K562 (cell line): ENCODE data around the gene NDUFB7. TPM values are rescaled to one million over a fixed set of nuclear protein-coding genes. Genes with fewer than 3 reads are reported as not detected.

ENCODE experiments used
- BRD4 ChIP-seq: fragments of 200-600 bp; sonication (generic); IDR thresholded peaks from 2 replicates; pipeline ENCODE4 v1.6.1; 2017; ENCODE audit warnings: inconsistent platforms
- EGR1 ChIP-seq: fragments of 450-650 bp; conservative IDR thresholded peaks from 2 replicates; pipeline ENCODE4 v1.6.1; 2017; ENCODE audit warnings: mild to moderate bottlenecking
- EP400 ChIP-seq: fragments of 450-650 bp; IDR thresholded peaks from 2 replicates; pipeline ENCODE4 v1.6.1; 2017; ENCODE audit warnings: antibody characterized with exemption, mild to moderate bottlenecking, moderate library complexity
- FOXA3 ChIP-seq, 2 experiments: fragments of 450-650 bp in 1 of 2; sonication (generic) in 1 of 2; formaldehyde crosslinking; IDR thresholded peaks in 1 of 2; conservative IDR thresholded peaks in 1 of 2; 2 replicates each; pipeline versions ENCODE4 v1.4.0 to v1.8.0; 2020 to 2022; ENCODE audit warnings: mild to moderate bottlenecking in 2 of 2, missing genetic modification reagents in 1 of 2
- HNRNPUL1 ChIP-seq: fragments of 200-400 bp; formaldehyde crosslinking; IDR thresholded peaks from 2 replicates; pipeline ENCODE4 v1.6.1; 2017; ENCODE audit warnings: low read length
- POLR2A ChIP-seq: fragments of 450-650 bp; conservative IDR thresholded peaks from 2 replicates; pipeline ENCODE4 v1.6.1; 2016
- ZNF263 ChIP-seq: sonication (generic); formaldehyde crosslinking; IDR thresholded peaks from 2 replicates; pipeline ENCODE4 v1.8.0; 2022; ENCODE audit warnings: mild to moderate bottlenecking, missing genetic modification reagents, borderline replicate concordance
- ZNF384 ChIP-seq: IDR thresholded peaks from 2 replicates; pipeline ENCODE4 v1.6.1; 2012; ENCODE audit warnings: low read depth, low read length, improper control_type of control experiment
- ZNF551 ChIP-seq: fragments of 250-450 bp; sonication (Bioruptor Pico); IDR thresholded peaks from 2 replicates; pipeline ENCODE4 v1.5.0; 2021; ENCODE audit warnings: mild to moderate bottlenecking, moderate library complexity
- ZNF561 ChIP-seq: fragments of 450-650 bp; formaldehyde crosslinking; conservative IDR thresholded peaks from 2 replicates; pipeline ENCODE4 v1.4.0; 2020; ENCODE audit warnings: mild to moderate bottlenecking, moderate library complexity
- polyA plus RNA-seq, 8 experiments: library from polyadenylated mRNA; depleted of rRNA in 4 of 8; stranded (reverse) in 5 of 8; unstranded in 3 of 8; fragments of >200 nt; fragmentation: Nextera tagmentation in 2 of 8; fragmentation: Illumina TruSeq in 1 of 8; extraction: Ambion mirVana in 2 of 8; extraction: Trizol in 1 of 8; gene quantifications; 2 replicates each; pipeline versions ENCODE4 v1.2.1 to v1.2.3, GENCODE V29; 2011 to 2014; ENCODE audit warnings: inconsistent platforms in 1 of 8, missing spikeins in 1 of 8
- total RNA-seq, 7 experiments: library from RNA; depleted of rRNA in 6 of 7; stranded (reverse); fragments of >200 nt in 6 of 7; fragmentation: Illumina TruSeq in 2 of 7; extraction: Trizol in 2 of 7; gene quantifications; 2 replicates each; pipeline versions ENCODE4 v1.2.1 to v1.2.3, GENCODE V29; 2011 to 2021; ENCODE audit warnings: low replicate concordance in 1 of 7
- TF ChIP-seq, protein P1 (sequence below), 3 experiments: fragments of 200-800 bp in 1 of 3; fragments of 250-450 bp in 1 of 3; fragments of 450-650 bp in 1 of 3; sonication (Bioruptor Pico) in 1 of 3; sonication (Bioruptor generic) in 1 of 3; formaldehyde crosslinking in 1 of 3; IDR thresholded peaks; 2 replicates each; pipeline versions ENCODE4 v1.6.1 to v1.8.0; 2016 to 2022; ENCODE audit warnings: mild to moderate bottlenecking in 2 of 3, missing genetic modification characterization in 2 of 3, missing compliant biosample characterization in 1 of 3, moderate library complexity in 1 of 3

Gene NDUFB7
- total and polyA plus RNA-seq, 9 of the 15 experiments (the other 6 are each of a cell fraction or from before 2014, with no cell fraction given): 14.9 to 842 (median 137) TPM

DNA sequence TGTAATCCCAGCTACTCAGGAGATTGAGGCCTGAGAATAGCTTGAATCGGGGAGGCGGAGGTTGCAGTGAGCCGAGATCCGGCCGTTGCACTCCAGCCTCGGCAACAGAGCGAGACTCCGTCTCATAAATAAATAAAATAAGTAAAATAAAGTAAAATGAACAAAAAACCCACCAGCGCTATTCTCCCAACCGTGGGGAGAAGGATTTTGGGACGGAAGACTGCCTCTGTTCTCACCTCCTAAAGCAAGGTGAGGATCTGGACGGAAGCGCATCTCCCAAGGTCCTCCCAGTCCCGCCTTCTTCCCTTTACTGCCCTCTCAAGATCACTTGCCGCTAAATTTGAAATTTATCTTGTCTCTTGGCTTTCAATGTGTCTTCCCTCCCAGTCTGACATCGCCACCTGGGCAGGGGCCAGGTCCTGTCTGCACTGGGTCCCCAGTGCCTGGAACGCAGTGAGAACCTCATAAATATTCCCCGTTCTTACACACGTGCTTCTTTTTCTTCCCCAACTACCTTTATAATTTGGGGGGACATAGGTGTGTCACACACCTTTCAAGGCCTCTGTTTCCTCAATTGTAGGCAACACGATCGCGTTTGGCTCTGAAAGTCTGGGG lies 52.5 kb downstream of the NDUFB7 start (continued):
- TF ChIP-seq ZNF384 (no peak), ZNF561 (no peak), BRD4 (no peak), HNRNPUL1 (no peak), EGR1 (no peak), FOXA3 (CRISPR knock-in tag; conservative IDR thresholded peaks at IDR 0.05 in 1 of 2, IDR thresholded peaks at IDR 0.05 in 1 of 2) (no peak), ZNF263 (CRISPR knock-in tag) (no peak), EP400 (no peak), POLR2A (no peak), ZNF551 (no peak)
- TF ChIP-seq, protein P1, sequence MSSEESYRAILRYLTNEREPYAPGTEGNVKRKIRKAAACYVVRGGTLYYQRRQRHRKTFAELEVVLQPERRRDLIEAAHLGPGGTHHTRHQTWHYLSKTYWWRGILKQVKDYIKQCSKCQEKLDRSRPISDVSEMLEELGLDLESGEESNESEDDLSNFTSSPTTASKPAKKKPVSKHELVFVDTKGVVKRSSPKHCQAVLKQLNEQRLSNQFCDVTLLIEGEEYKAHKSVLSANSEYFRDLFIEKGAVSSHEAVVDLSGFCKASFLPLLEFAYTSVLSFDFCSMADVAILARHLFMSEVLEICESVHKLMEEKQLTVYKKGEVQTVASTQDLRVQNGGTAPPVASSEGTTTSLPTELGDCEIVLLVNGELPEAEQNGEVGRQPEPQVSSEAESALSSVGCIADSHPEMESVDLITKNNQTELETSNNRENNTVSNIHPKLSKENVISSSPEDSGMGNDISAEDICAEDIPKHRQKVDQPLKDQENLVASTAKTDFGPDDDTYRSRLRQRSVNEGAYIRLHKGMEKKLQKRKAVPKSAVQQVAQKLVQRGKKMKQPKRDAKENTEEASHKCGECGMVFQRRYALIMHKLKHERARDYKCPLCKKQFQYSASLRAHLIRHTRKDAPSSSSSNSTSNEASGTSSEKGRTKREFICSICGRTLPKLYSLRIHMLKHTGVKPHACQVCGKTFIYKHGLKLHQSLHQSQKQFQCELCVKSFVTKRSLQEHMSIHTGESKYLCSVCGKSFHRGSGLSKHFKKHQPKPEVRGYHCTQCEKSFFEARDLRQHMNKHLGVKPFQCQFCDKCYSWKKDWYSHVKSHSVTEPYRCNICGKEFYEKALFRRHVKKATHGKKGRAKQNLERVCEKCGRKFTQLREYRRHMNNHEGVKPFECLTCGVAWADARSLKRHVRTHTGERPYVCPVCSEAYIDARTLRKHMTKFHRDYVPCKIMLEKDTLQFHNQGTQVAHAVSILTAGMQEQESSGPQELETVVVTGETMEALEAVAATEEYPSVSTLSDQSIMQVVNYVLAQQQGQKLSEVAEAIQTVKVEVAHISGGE (CRISPR knock-in tag; IDR thresholded peaks at IDR 0.05): peak in 1 of 3 experiments; percentile 35; a peak in 1 of 6 replicates
